HCT116 (cell line): Measurements from ENCODE around the gene SLC2A14.

Experiments
- CEBPB ChIP-seq: IDR thresholded peaks from 2 replicates; pipeline ENCODE4 v1.6.1; 2012; ENCODE audit warnings: low read depth
- CTCF ChIP-seq, 3 experiments: fragments of 200-600 bp in 1 of 3; sonication (generic) in 1 of 3; IDR thresholded peaks in 2 of 3; conservative IDR thresholded peaks in 1 of 3; 2 replicates each; pipeline ENCODE4 v1.5.1; 2012 to 2017; ENCODE audit warnings: low read depth in 2 of 3, low read length in 2 of 3, antibody characterized with exemption in 1 of 3, borderline replicate concordance in 1 of 3, control low read depth in 1 of 3, mild to moderate bottlenecking in 1 of 3, mixed read lengths in 1 of 3, mixed run types in 1 of 3, moderate library complexity in 1 of 3; ENCODE audit not compliant: insufficient read depth in 1 of 3
- EZH2 ChIP-seq: fragments of 200-600 bp; sonication (generic); IDR thresholded peaks from 2 replicates; pipeline ENCODE4 v1.6.1; 2017; ENCODE audit warnings: antibody characterized with exemption, mixed run types
- EZH2phosphoT487 ChIP-seq: fragments of 200-600 bp; IDR thresholded peaks from 2 replicates; pipeline ENCODE4 v1.6.1; 2018; ENCODE audit warnings: antibody characterized with exemption, borderline replicate concordance
- FOSL1 ChIP-seq: IDR thresholded peaks from 2 replicates; pipeline ENCODE4 v1.6.1; 2012; ENCODE audit warnings: low read depth
- JUND ChIP-seq: IDR thresholded peaks from 2 replicates; pipeline ENCODE4 v1.6.1; 2012
- MAX ChIP-seq: IDR thresholded peaks from 2 replicates; pipeline ENCODE4 v1.6.1; 2012
- POLR2A ChIP-seq: IDR thresholded peaks from 2 replicates; pipeline ENCODE4 v1.7.0; 2011; ENCODE audit warnings: borderline replicate concordance; ENCODE audit not compliant: insufficient read depth, insufficient read length; ENCODE audit errors: extremely low read depth
- POLR2AphosphoS5 ChIP-seq: IDR thresholded peaks from 2 replicates; pipeline ENCODE4 v1.6.1; 2011; ENCODE audit warnings: mild to moderate bottlenecking, low read depth, low read length, moderate library complexity
- RAD21 ChIP-seq: IDR thresholded peaks from 2 replicates; pipeline ENCODE4 v1.6.1; 2012; ENCODE audit warnings: low read depth, mild to moderate bottlenecking
- REST ChIP-seq: IDR thresholded peaks from 2 replicates; pipeline ENCODE4 v1.6.1; 2012; ENCODE audit warnings: low read depth
- SP1 ChIP-seq: IDR thresholded peaks from 2 replicates; pipeline ENCODE4 v1.6.1; 2012; ENCODE audit warnings: low read depth
- ZFX ChIP-seq: fragments of 450-650 bp; IDR thresholded peaks from 2 replicates; pipeline ENCODE4 v1.6.1; 2017
- ZNF274 ChIP-seq: fragments of 200-500 bp; sonication (Bioruptor generic); IDR thresholded peaks from 2 replicates; pipeline ENCODE4 v1.6.1; 2014; ENCODE audit warnings: mild to moderate bottlenecking, low read depth, low read length, inconsistent platforms

GRCh38 chr12:7853557-7853956, 19.2 kb downstream of the SLC2A14 start:
- TF ChIP-seq POLR2A (no peak), SP1 (no peak), CTCF (IDR thresholded peaks at IDR 0.05 in 2 of 3, conservative IDR thresholded peaks at IDR 0.05 in 1 of 3; ENCODE audit: borderline replicate concordance in 1 of 3, insufficient read depth in 1 of 3, low read depth in 2 of 3, low read length in 2 of 3) (no peak), MAX (no peak), POLR2AphosphoS5 (no peak), ZNF274 (no peak), EZH2 (no peak), ZFX (no peak), FOSL1 (no peak), CEBPB (no peak), EZH2phosphoT487 (no peak), RAD21 (no peak), REST (no peak), JUND (no peak)
